Sigmoid colon (tissue), 7 donors: ENCODE results near the gene FOXP1. TPM values are rescaled to one million over a fixed set of nuclear protein-coding genes. Genes with fewer than 3 reads are reported as not detected.

Source experiments
- DNase-seq: peaks from one replicate; pipeline ENCODE4 v3.0.0-alpha.2; 2019
- H3K27ac ChIP-seq, 4 donors: fragments of 200-600 bp; sonication (generic); one replicate each; pipeline ENCODE4 v1.5.1; 2016 to 2019; ENCODE audit warnings: mild to moderate bottlenecking in 1 of 4
- H3K27me3 ChIP-seq, 3 donors: fragments of 200-600 bp; sonication (generic); one replicate each; pipeline ENCODE4 v1.5.1; 2019; ENCODE audit warnings: mild to moderate bottlenecking in 1 of 3
- H3K36me3 ChIP-seq, 4 donors: fragments of 200-600 bp; sonication (generic); one replicate each; pipeline ENCODE4 v1.5.1; 2016 to 2019
- H3K4me1 ChIP-seq, 4 donors: fragments of 200-600 bp; sonication (generic); one replicate each; pipeline ENCODE4 v1.5.1; 2017 to 2019
- H3K4me3 ChIP-seq, 4 donors: fragments of 200-600 bp; sonication (generic); one replicate each; pipeline ENCODE4 v1.5.1; 2017 to 2019; ENCODE audit warnings: mild to moderate bottlenecking in 2 of 4, moderate library complexity in 1 of 4
- H3K9me3 ChIP-seq, 4 donors: fragments of 200-600 bp in 3 of 4; sonication (generic) in 3 of 4; one replicate each; pipeline versions ENCODE4 v1.5.1 to v1.6.1; 2013 to 2019
- EP300 ChIP-seq, 4 donors: sonication (generic); formaldehyde crosslinking; IDR thresholded peaks; one replicate each; pipeline ENCODE4 v1.6.1; 2017; ENCODE audit warnings: antibody characterized with exemption in 4 of 4
- POLR2A ChIP-seq, 2 donors: fragments of 450-650 bp; IDR thresholded peaks; one replicate each; pipeline ENCODE4 v1.6.1; 2016; ENCODE audit warnings: antibody characterized with exemption in 2 of 2, mild to moderate bottlenecking in 2 of 2, moderate library complexity in 2 of 2
- POLR2AphosphoS5 ChIP-seq, 4 donors: sonication (generic); formaldehyde crosslinking; IDR thresholded peaks; one replicate each; pipeline ENCODE4 v1.6.1; 2017; ENCODE audit warnings: antibody characterized with exemption in 4 of 4
- WGBS, 2 donors: extraction: QIAGEN DNeasy Blood & Tissue Kit; methylation state at CpG; one replicate each; pipeline ENCODE4 v1.1.7; 2013; 5-methylcytosine and 5-hydroxymethylcytosine counted together
- intact Hi-C: fragments of 100-400 bp; cut with DNase I; formaldehyde crosslinking; loops from one replicate; pipeline ENCODE4 v1.15.1; 2023
- polyA plus RNA-seq, 3 donors: library from polyadenylated mRNA; stranded (reverse); fragments of 200-250 nt; gene quantifications; one replicate each; pipeline ENCODE4 v1.2.3, GENCODE V29; 2013
- total RNA-seq, 4 donors: library from RNA; depleted of rRNA; stranded (reverse); fragments of >200 nt; gene quantifications; one replicate each; pipeline ENCODE4 v1.1.0, GENCODE V29; 2016
- TF ChIP-seq, protein P1 (sequence below), 4 experiments: fragments of 450-650 bp in 3 of 4; fragments of 200-600 bp in 1 of 4; IDR thresholded peaks; one replicate each; pipeline ENCODE4 v1.5.1; 2016 to 2019; ENCODE audit warnings: antibody characterized with exemption in 4 of 4, mild to moderate bottlenecking in 3 of 4, moderate library complexity in 2 of 4
- donor health status: healthy with polysubstance abuse.
- donor health status: Bipolar disorder and iron deficiency.
- donor health status: healthy.

Gene FOXP1
- total and polyA plus RNA-seq, 7 donors = 13.8 to 232 (median 139) TPM

DNA sequence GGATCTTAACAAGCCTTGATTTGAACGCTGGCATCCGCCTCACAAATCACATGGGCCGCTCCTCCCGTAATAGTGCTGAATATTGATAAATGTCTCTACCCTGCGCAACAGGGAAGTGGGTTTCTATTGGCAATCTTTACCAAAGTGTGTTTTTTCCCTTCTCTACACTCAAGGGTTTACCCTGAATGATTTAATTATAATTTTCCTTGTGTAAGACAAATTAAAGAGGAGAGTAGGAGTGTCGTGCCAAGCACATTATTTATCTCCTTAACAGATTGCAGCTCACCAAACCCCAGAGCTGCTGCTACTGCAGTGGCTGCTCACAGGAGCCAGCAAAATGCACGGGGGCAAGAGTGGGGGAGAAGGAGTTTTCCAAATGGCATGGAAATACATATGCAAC, 545.8 kb downstream of the FOXP1 start:
- Histone ChIP-seq H3K36me3 (peaks cover 8 to 40% (median 12%) of the 10 kb centered on the region in 4 donors), H3K27ac (peak overlapping the region; percentile 45 to 84 (median 68)), H3K4me1 (peaks cover 2 to 99% (median 89%) of the 10 kb centered on the region in 4 donors), H3K9me3 (no peaks in the 10 kb centered on the region), H3K4me3 (no peak overlapping the region), H3K27me3 (no peaks in the 10 kb centered on the region)
- DNase-seq = no peak
- TF ChIP-seq POLR2A (IDR thresholded peaks at IDR 0.05) (no peak), EP300 (IDR thresholded peaks at IDR 0.05) (no peak), POLR2AphosphoS5 (IDR thresholded peaks at IDR 0.05) (peak in 1 of 4 donors; percentile 20)
- TF ChIP-seq, protein P1, sequence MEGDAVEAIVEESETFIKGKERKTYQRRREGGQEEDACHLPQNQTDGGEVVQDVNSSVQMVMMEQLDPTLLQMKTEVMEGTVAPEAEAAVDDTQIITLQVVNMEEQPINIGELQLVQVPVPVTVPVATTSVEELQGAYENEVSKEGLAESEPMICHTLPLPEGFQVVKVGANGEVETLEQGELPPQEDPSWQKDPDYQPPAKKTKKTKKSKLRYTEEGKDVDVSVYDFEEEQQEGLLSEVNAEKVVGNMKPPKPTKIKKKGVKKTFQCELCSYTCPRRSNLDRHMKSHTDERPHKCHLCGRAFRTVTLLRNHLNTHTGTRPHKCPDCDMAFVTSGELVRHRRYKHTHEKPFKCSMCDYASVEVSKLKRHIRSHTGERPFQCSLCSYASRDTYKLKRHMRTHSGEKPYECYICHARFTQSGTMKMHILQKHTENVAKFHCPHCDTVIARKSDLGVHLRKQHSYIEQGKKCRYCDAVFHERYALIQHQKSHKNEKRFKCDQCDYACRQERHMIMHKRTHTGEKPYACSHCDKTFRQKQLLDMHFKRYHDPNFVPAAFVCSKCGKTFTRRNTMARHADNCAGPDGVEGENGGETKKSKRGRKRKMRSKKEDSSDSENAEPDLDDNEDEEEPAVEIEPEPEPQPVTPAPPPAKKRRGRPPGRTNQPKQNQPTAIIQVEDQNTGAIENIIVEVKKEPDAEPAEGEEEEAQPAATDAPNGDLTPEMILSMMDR (IDR thresholded peaks at IDR 0.05) = no peak
- intact Hi-C loops = no loop called here
- 81 to 83% methylated on average over 7 of the region's 7 CpGs for WGBS, 2 donors

DNA sequence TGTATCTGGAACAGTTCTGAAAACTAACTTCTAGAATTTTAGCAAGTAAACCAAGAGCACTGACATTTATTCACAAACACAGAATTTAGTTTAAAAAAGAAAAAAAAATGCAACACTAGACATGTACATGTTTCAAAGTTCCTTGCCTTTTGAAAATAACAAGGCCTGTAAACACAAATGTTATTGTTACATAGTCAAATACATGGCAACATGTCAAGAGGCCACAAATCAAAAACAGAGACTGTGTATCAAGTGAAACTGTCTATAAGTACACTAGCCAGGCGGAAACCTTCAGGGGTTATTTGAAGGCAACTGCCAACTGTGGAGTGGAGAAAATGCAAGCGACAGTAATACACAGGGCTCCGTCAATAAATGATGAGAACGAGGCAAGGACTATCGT, 547.6 kb downstream of the FOXP1 start:
- Histone ChIP-seq H3K4me1 (peaks cover 2 to 99% (median 94%) of the 10 kb centered on the region in 4 donors), H3K27ac (peak overlapping the region; percentile 52 to 84 (median 68)), H3K4me3 (no peak overlapping the region), H3K9me3 (no peaks in the 10 kb centered on the region), H3K36me3 (peaks cover 7 to 28% (median 10%) of the 10 kb centered on the region in 4 donors), H3K27me3 (no peaks in the 10 kb centered on the region)
- TF ChIP-seq POLR2AphosphoS5 (IDR thresholded peaks at IDR 0.05) (peak in 1 of 4 donors; percentile 46), POLR2A (IDR thresholded peaks at IDR 0.05) (no peak), EP300 (IDR thresholded peaks at IDR 0.05) (no peak)
- TF ChIP-seq, protein P1 (IDR thresholded peaks at IDR 0.05) = no peak
- 29 to 68% methylated on average over 5 of the region's 5 CpGs for WGBS, 2 donors
- DNase-seq = no peak
- intact Hi-C loops = no loop called here

DNA sequence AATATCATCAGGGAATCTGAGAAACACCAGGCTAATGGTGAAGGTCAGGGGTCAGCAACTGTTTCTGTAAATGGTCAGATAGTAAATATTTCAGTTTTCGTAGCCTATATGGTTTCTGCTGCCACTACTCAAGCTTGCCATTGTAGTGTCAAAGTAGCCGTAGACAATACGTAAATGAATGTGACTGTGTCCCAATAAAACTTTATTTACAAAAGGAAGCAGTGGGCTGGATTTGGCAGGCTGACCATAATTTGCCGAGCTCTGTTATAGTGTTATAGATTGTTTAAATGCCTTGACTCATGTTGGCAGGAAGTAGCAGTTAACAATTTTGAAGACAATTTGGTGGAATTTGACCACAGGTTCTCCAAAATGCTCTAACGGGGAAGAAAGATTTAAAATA, 548.2 kb downstream of the FOXP1 start:
- 13 to 53% methylated on average over 5 of the region's 5 CpGs for WGBS, 2 donors
- DNase-seq = no peak
- Histone ChIP-seq H3K4me3 (no peak overlapping the region), H3K4me1 (peaks cover 2 to 99% (median 94%) of the 10 kb centered on the region in 4 donors), H3K36me3 (peaks cover 1 to 22% (median 7%) of the 10 kb centered on the region in 4 donors), H3K27me3 (no peaks in the 10 kb centered on the region), H3K27ac (peak overlapping the region; percentile 52 to 84 (median 68)), H3K9me3 (no peaks in the 10 kb centered on the region)
- intact Hi-C loops = no loop called here
- TF ChIP-seq POLR2AphosphoS5 (IDR thresholded peaks at IDR 0.05) (no peak), POLR2A (IDR thresholded peaks at IDR 0.05) (no peak), EP300 (IDR thresholded peaks at IDR 0.05) (no peak)
- TF ChIP-seq, protein P1 (IDR thresholded peaks at IDR 0.05) = no peak

DNA sequence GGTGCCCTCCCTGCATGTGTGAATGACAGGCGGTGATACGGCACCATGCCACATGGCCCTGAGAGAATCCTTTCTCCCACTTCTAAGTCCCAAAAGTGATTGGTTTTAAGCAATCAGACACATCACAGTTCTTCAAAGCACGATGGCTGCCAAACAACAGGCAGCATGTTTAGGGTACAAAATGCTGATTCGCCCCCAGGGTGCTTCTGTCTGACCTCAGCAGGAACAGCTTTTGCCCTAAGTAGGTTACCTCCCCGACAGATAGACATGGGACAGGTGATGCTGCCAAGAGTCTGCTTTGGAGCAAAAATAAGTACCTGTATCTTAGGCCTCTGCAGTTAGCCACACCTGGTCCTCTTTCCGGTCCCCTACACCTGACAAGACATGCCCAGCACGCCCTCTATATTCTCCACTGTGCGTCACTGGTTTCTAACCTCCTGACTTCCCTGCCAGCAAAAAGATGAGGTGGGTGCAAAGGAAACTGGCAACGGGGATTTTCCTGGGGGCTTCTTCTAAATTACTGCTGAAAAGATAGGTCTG, 549.8 kb downstream of the FOXP1 start:
- Histone ChIP-seq H3K4me3 (no peak overlapping the region), H3K4me1 (peaks cover 2 to 97% (median 87%) of the 10 kb centered on the region in 4 donors), H3K36me3 (peaks cover 0 to 17% (median 3%) of the 10 kb centered on the region in 4 donors), H3K9me3 (no peaks in the 10 kb centered on the region), H3K27me3 (no peaks in the 10 kb centered on the region), H3K27ac (peak overlapping the region; percentile 58 to 84 (median 75))
- intact Hi-C loops = no loop called here
- 91 to 94% methylated on average over 9 of the region's 9 CpGs for WGBS, 2 donors
- TF ChIP-seq POLR2A (IDR thresholded peaks at IDR 0.05) (no peak), EP300 (IDR thresholded peaks at IDR 0.05) (no peak), POLR2AphosphoS5 (IDR thresholded peaks at IDR 0.05) (no peak)
- TF ChIP-seq, protein P1 (IDR thresholded peaks at IDR 0.05) = no peak
- DNase-seq = no peak
